Heart left ventricle (tissue), 16 donors: Measurements from ENCODE around the gene UBE3A. TPM values are rescaled to one million over a fixed set of nuclear protein-coding genes. Genes with fewer than 3 reads are reported as not detected.

Source experiments
- ATAC-seq, 4 donors: fragments of 200-7000 bp; cut with Tn5 transposase; one replicate each; pipeline ENCODE4 v1.9.1; 2020 to 2022; ENCODE audit warnings: moderate library complexity in 4 of 4, mild to moderate bottlenecking in 3 of 4, moderate number of reproducible peaks in 1 of 4
- DNase-seq, 5 donors: peaks; one replicate each; pipeline ENCODE4 v3.0.0-alpha.2; 2020
- H3K27ac ChIP-seq, 12 donors: fragments of 200-600 bp; sonication (generic) in 4 of 12; one replicate each; pipeline versions ENCODE4 v1.5.0 to v1.8.0; 2016 to 2022; ENCODE audit warnings: mild to moderate bottlenecking in 2 of 12
- H3K27me3 ChIP-seq, 9 donors: fragments of 200-600 bp; sonication (generic) in 2 of 9; one replicate each; pipeline versions ENCODE4 v1.5.1 to v1.8.0; 2016 to 2022; ENCODE audit warnings: mild to moderate bottlenecking in 3 of 9
- H3K36me3 ChIP-seq, 9 donors: fragments of 200-600 bp; sonication (generic) in 2 of 9; one replicate each; pipeline versions ENCODE4 v1.5.0 to v1.8.0; 2018 to 2022; ENCODE audit warnings: mild to moderate bottlenecking in 2 of 9
- H3K4me1 ChIP-seq, 12 donors: fragments of 200-600 bp; sonication (generic) in 4 of 12; one replicate each; pipeline versions ENCODE4 v1.5.0 to v1.8.0; 2016 to 2022; ENCODE audit warnings: mild to moderate bottlenecking in 3 of 12
- H3K4me3 ChIP-seq, 12 donors: fragments of 200-600 bp; sonication (generic) in 4 of 12; one replicate each; pipeline versions ENCODE4 v1.5.0 to v1.8.0; 2017 to 2022; ENCODE audit warnings: mild to moderate bottlenecking in 9 of 12, moderate library complexity in 4 of 12
- H3K9me3 ChIP-seq, 12 donors: fragments of 200-600 bp; sonication (generic) in 4 of 12; one replicate each; pipeline versions ENCODE4 v1.5.0 to v1.8.0; 2016 to 2022; ENCODE audit warnings: mild to moderate bottlenecking in 1 of 12
- CTCF ChIP-seq, 12 donors: fragments of 200-600 bp; sonication (generic) in 4 of 12; IDR thresholded peaks; one replicate each; pipeline versions ENCODE4 v1.5.0 to v1.8.0; 2018 to 2022; ENCODE audit warnings: antibody characterized with exemption in 12 of 12, mild to moderate bottlenecking in 5 of 12
- POLR2A ChIP-seq, 2 donors: fragments of 450-650 bp; IDR thresholded peaks; one replicate each; pipeline ENCODE4 v1.6.1; 2017; ENCODE audit warnings: antibody characterized with exemption in 2 of 2, mild to moderate bottlenecking in 2 of 2, moderate library complexity in 2 of 2
- WGBS, 4 donors: extraction: QIAGEN DNeasy Blood & Tissue Kit in 2 of 4; methylation state at CpG; one replicate each; pipeline versions ENCODE4 v1.1.5 to v1.1.7; 2013 to 2018; 5-methylcytosine and 5-hydroxymethylcytosine counted together
- intact Hi-C, 10 donors: fragments of 100-400 bp; cut with DNase I; formaldehyde crosslinking; loops; one replicate each; pipeline versions ENCODE4 v1.11.1 to v1.14.2; 2022
- polyA plus RNA-seq, 2 donors: library from polyadenylated mRNA; stranded (reverse); fragments of 200-250 nt; gene quantifications; one replicate each; pipeline ENCODE4 v1.2.3, GENCODE V29; 2013
- total RNA-seq, 9 donors: library from RNA; depleted of rRNA in 2 of 9; stranded (reverse); fragments of >200 nt in 2 of 9; fragmentation: NEBNext Ultra II Directional in 3 of 9; extraction: Animal tissue kit (Norgen Biotek cat#: 25700) in 3 of 9; gene quantifications; one replicate each; pipeline versions ENCODE4 v1.1.0 to v1.2.4, GENCODE V29; 2016 to 2023
- donor health status: ischemic (EF 13 %, LVEDD 7.1; RV severe dilation, severe dysfunction).
- donor health status: healthy with polysubstance abuse.
- donor health status: DM: no; HTN: yes; CAD: no.
- donor health status: DM: no; HTN: no; CAD: no.
- donor health status: ischemic (EF 25% LVEDD 6.9; RV normal size, moderate dysfunction).
- donor health status: ischemic (EF 25% LVEDD 5.7; RV mildly dilated, moderate dysfunction).
- donor health status: healthy.
- donor health status: DM: yes; HTN: yes; CAD: no.
- donor health status: ischemic (EF 35%, LVEDD 5.7; RV mildly dilated, moderate dysfunction).
- donor health status: nonischemic (EF 11% LVEDD 7.7; RV severe dilation, severe dysfunction).
- donor health status: DM: yes; HTN: yes; CAD: no.
- donor health status: PGD.
- donor health status: ischemic (EF 29% LVEDD 5.4; RV normal size, mild dysfunction).
- donor health status: nonischemic (EF 23%, LVEDD 6.1; RV moderate dilation, normal function).

UBE3A gene
- total and polyA plus RNA-seq, 11 donors, result 34.6 to 140 (median 103) TPM

- Histone ChIP-seq H3K4me3 (peak overlapping the region in 1 of 12 donors; percentile 7), H3K27me3 (no peaks in the 10 kb centered on the region), H3K36me3 (no peaks in the 10 kb centered on the region), H3K27ac (no peak overlapping the region), H3K9me3 (peaks cover 0 to 3% (median 0%) of the 10 kb centered on the region in 12 donors), H3K4me1 (no peaks in the 10 kb centered on the region)
- TF ChIP-seq POLR2A (IDR thresholded peaks at IDR 0.05) (no peak), CTCF (IDR thresholded peaks at IDR 0.05) (no peak)
- WGBS, 4 donors, result 33 to 43% (median 34%) methylated on average over 14 of the region's 14 CpGs
- DNase-seq, result no peak
- no peak for ATAC-seq
- intact Hi-C loops, result no loop called here
These were observed 42.5 kb upstream of the UBE3A start for GRCh38 chr15:25481208-25481859.

- Histone ChIP-seq H3K36me3 (no peaks in the 10 kb centered on the region), H3K9me3 (peaks cover 0 to 2% (median 0%) of the 10 kb centered on the region in 12 donors), H3K27me3 (no peaks in the 10 kb centered on the region), H3K4me1 (no peaks in the 10 kb centered on the region), H3K4me3 (no peak overlapping the region), H3K27ac (no peak overlapping the region)
- TF ChIP-seq POLR2A (IDR thresholded peaks at IDR 0.05) (no peak), CTCF (IDR thresholded peaks at IDR 0.05) (no peak)
- DNase-seq, result no peak
- intact Hi-C loops, result no loop called here
- ATAC-seq, result no peak
- WGBS, 4 donors, result 93 to 96% (median 95%) methylated on average over 3 of the region's 3 CpGs
These were observed 39.5 kb upstream of the UBE3A start for GRCh38 chr15:25478313-25478712.

GRCh38 chr15:25477816-25478215 lies 39.0 kb upstream of the UBE3A start:
- Histone ChIP-seq H3K9me3 (no peaks in the 10 kb centered on the region), H3K36me3 (no peaks in the 10 kb centered on the region), H3K4me3 (no peak overlapping the region), H3K27me3 (no peaks in the 10 kb centered on the region), H3K4me1 (no peaks in the 10 kb centered on the region), H3K27ac (no peak overlapping the region)
- intact Hi-C loops, result no loop called here
- 84 to 89% (median 88%) methylated on average over 5 of the region's 5 CpGs for WGBS, 4 donors
- TF ChIP-seq CTCF (IDR thresholded peaks at IDR 0.05) (no peak), POLR2A (IDR thresholded peaks at IDR 0.05) (no peak)
- DNase-seq (no peak), ATAC-seq (no peak)

- H3K9me3 ChIP-seq, result no peaks in the 10 kb centered on the region
- ATAC-seq (no peak), DNase-seq (no peak)
- intact Hi-C loops, result no loop called here
- no peak overlapping the region for H3K27ac ChIP-seq
- no peaks in the 10 kb centered on the region for H3K36me3 ChIP-seq
- no peaks in the 10 kb centered on the region for H3K27me3 ChIP-seq
- H3K4me1 ChIP-seq, result peaks cover 0 to 11% (median 0%) of the 10 kb centered on the region in 12 donors
- WGBS, 4 donors, result 66 to 88% (median 80%) methylated on average over 4 of the region's 4 CpGs
- H3K4me3 ChIP-seq, result no peak overlapping the region
- TF ChIP-seq POLR2A (IDR thresholded peaks at IDR 0.05) (no peak), CTCF (IDR thresholded peaks at IDR 0.05) (no peak)
These were observed 35.4 kb upstream of the UBE3A start for GRCh38 chr15:25474251-25474650.
